GM10847 (cell line): ENCODE measurements around the gene NSD2.

ENCODE experiments used
- POLR2A ChIP-seq: IDR thresholded peaks from 2 replicates; pipeline ENCODE4 v1.6.1; 2011; ENCODE audit not compliant: insufficient read length; ENCODE audit errors: extremely low read depth

Gene NSD2

DNA sequence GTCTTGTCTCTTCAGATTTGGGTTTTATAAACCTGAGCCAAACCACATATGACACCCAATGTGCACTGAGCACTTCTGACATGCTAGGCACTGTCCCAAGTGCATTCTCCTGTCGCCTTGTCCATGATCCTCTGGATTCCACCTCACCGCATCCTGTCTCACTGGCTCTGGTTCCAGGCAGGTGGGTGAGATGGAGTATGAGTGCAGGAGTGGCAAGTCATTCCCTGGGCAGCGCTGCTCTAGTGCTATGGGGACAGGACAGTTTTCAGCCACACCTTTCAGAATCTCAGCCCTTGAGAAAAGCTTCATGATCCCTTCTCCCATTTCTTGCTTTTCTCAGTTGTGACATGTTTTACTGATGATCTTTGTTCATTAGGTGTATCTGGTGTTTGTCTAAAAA, 66.4 kb downstream of the NSD2 start:
- no peak for TF ChIP-seq POLR2A

DNA sequence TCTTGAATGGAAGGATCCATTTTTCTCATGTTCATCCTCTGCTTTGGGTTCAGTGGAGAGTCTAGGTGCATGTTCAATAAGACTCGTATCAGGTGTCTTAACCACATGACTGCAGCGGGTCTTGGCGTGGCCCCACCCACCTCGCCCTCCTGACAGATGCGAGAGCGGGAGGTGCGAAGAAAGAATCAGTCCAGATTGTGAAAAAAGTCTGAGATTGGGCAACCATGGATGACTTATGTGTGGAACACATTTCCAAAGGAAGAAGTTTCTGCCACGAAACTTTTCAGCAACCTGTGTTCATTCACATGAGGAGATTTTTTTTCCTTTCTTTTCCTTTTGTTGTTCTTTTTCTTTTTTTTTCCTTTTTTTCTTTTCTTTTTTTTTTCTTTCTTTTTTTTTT, 66.8 kb downstream of the NSD2 start:
- no peak for TF ChIP-seq POLR2A

DNA sequence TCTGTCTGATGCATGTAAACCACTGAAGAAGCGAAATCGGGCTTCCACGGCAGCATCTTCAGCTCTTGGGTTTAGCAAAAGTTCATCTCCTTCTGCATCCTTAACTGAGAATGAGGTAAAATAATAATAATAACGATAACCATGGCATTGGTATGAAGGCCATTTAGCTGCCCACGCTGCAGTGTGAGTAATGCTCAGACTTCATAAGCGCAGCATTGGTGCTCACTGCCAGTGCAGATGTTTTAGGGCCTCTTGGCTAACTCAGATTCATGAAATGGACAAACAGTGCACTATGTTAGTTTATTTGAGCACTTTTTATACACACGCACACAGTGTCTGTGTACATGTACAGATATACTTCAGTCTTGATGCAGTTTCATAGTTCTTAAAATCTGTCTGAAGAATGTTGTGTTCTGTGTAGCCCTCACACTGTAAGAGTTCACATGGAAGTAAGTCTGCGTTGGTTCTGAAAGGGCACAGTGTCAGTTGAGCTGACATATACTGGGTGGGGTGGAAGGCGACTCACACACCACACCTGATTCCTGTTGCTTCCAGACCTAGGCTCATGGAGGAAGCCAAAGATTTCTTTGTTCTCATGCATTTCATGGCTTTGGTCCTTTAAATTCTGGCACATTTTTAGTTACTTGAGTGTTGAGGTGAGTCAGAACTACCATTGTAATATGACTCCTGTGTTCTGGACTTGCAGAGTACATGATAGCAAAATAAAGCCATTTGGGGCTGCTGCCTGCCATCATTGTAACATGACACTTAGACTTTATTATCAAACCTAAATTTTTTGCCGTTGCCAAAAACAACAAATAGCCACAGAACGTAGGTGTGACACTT, 68.7 kb downstream of the NSD2 start:
- TF ChIP-seq POLR2A, result no peak

DNA sequence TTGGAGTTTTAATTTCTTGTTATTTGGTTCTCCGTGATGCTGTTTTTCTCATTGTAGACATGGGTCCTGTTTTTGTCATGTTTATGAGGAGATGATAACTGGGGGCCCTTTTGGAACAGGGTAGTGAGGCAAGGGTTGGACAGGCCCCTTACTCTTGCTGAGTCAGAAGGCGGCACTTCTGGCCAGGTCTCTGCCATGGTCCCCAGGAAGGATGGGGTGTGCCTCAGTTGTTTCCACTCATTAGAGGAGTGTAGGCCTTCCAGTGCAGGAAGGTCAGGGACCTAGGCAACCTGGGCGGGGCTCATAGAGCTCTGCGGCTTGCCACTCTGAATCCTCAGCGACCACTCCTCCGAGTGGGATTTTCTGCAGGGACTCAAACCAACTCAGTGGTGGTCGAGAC, 69.4 kb downstream of the NSD2 start:
- no peak for TF ChIP-seq POLR2A

DNA sequence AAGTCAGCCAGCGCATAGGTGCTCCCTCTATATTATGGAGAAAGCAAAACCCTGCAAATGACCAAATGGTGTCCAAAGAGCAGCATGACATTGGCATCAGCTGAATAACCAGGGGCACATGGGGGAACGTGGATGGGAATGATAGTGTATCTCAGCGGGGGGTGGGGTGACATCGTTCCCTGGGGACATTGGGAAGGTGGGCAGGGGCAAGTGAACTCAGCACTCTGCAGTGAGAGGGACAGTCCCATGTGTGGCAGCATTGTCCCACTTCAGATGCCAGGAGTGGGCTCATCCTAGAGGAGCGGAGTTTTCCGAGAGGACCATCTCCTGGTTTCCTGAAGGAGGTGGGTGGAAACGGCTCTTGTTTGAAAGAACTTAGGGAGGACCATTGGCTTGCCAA, 72.7 kb downstream of the NSD2 start:
- TF ChIP-seq POLR2A, result no peak

DNA sequence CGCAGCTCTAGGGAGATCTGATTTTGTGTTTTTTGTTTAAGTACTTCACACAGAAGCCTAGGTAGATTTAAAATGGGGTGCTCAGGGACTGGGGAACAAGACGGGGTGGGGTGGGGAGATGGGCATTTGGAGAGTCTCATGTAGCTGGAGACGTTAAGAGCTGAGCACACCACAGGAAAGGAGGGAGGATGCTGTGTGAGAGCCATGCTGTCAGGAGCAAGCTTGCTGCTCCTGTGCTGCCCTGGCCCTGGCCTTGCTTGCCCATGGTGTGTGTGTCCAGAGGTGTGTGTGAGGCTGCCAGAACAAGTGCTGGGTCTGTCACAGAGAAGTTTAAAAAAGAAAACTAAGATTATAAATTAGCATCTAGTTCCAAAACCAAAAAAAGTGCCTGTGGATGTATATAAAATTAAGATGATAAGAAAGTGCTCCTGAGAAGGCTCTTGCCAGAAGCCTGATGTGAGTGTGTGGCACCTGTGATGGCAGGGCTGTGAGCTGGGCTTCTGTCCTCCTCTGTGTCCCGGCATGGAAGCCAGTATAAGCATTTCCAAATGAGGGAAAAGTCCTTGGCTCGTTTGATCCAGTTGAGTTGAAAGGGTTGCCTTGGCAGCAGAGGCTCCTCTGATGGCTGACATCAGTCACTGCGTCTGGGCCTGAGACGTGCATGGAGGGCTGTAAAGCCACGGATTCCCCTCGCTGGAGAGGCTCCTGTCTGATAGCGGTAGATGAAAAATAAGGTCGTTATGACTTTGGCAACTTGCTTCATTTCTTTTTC, 74.1 kb downstream of the NSD2 start:
- TF ChIP-seq POLR2A, result no peak

DNA sequence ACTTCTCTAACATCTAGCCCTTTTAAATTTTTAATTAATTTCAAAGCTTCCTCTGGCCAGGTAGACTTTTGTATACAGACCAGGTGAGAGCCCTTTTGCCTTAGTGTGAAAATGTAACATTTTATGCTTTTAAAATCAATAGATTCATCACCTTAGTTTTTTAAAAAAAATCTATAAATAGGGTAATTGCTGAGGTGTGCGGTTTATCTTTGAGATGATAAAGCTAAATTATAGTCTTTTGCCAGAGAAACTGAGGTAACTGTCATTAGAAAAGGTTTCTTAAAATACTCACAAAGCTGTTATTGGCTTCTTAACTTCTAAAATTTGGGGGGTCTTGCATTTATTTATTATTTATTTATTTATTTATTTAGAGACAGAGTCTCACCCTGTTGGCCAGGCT, 74.7 kb downstream of the NSD2 start:
- no peak for TF ChIP-seq POLR2A

DNA sequence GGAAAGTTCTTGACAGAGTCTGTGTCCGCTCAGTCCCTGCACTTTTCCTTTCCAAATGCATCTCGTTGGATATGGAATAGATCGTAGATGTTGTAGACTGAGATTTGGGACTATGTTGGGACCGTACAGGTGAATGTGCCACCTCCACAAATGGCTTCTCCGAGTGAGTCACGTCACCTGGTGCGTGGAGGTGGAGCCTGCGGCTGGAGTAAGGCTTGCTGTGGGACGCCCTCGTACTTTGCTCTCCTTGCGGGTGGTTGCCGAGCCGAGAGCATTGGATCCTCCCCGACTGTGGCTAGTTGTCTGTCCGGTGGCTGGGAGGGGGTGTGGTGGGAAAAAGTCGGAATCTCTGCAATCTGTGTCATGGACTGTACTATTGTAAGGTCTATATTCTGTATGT, 77.0 kb downstream of the NSD2 start:
- no peak for TF ChIP-seq POLR2A

DNA sequence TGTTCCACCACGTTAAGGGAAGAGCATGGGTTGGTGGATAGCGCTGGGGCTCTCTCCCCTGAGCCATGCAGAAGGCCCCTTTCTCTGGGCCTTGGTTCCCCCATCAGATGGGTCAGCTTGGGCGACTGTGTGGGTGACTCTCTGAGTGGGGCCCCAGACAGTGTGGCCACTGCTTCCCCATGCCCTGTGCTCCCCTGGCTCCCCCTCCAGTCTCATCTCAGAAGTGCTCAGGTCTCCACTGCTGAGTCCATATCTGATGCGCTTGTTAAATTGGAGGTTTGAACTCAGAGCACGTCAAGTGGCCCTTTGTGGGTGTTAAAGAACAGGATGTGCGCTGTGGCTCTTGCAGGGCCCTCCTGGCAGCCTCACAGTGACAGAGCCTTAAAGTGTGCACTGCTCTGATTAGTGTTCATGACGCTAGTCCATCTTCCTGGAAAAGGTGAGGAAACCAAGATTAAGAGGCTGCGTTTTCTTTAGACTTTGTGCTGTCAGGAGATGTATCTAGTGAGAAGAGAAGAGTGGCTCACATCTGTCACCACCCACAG, 77.8 kb downstream of the NSD2 start:
- no peak for TF ChIP-seq POLR2A

DNA sequence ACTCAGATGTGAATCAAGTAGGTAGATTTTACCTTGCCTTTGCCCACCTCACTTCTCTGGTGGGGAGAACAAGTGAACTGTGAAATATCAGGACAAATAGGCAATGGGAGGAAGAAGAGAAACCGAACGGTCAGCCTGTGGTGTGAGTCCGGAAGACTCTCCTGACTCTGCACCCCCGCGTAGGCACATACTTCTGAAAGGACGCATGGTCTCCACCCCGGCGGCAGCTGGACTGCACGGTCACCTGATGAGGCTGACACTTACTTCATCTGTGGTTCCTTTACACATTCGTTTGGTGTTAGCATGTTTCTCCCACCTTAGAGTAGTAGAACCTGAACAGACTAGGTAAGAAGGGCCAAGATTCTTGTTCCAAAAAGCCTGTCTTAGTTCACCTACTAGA, 79.2 kb downstream of the NSD2 start:
- TF ChIP-seq POLR2A, result no peak

DNA sequence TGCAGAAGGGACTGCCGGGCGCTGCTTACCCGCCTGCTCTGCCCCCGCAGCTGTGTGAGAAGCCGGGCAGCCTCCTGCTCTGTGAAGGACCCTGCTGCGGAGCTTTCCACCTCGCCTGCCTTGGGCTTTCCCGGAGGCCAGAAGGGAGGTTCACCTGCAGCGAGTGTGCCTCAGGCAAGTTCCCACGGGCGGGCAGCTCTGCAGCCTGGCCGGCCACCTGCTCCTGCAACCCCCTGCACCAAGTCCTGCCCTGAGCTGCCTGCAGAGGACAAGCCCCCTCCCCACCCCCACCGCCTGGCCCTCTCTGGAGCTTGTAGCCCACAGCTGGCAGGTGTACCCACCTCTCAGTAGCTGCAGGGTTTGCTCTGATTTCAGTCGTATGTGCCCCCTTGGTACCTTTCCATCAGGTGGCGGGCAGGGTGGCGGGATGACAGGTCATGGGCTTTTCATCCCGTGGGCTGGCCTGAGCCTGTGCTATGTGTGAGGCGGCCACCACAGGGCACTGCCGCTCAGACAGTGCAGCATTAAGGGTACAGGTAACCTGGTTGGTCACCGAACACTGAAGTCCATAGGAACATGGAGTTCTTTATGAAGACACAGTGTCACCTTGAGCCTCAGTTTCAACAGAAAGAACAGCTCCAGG, 81.0 kb downstream of the NSD2 start:
- TF ChIP-seq POLR2A, result no peak

DNA sequence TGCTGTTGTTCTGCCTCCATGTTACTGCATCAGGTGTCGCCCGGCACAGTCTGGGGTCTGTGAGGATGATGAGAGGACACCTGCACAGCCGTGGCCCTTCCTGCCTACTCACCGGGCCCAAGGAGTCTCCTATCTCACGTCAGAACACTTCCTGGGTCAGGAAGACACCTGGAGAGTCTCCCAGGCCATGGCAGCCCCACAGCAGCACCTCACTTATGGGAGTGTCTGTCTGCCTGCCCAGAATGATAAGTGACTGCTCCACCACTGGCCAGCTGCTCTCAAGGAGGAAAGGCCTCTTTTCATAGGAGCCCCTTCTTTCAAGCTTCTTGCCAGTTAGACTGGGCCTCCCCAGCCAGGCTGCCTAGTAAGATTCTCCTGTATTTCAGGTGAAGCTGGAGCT, 81.5 kb downstream of the NSD2 start:
- no peak for TF ChIP-seq POLR2A

DNA sequence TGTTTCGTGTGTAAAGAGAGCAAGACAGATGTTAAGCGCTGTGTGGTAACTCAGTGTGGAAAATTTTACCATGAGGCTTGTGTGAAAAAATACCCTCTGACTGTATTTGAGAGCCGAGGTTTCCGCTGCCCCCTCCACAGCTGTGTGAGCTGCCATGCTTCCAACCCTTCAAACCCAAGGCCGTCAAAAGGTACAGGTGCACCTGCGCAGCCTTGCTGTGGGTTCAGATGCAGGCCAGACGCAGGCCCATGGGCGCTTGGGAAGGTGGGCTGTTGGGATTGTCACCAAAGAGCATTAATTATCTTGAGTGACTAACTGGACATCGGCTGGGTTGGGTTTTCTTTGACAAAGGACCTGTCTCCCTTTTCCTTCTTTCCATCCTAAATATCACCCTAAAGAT, 82.1 kb downstream of the NSD2 start:
- TF ChIP-seq POLR2A, result no peak

DNA sequence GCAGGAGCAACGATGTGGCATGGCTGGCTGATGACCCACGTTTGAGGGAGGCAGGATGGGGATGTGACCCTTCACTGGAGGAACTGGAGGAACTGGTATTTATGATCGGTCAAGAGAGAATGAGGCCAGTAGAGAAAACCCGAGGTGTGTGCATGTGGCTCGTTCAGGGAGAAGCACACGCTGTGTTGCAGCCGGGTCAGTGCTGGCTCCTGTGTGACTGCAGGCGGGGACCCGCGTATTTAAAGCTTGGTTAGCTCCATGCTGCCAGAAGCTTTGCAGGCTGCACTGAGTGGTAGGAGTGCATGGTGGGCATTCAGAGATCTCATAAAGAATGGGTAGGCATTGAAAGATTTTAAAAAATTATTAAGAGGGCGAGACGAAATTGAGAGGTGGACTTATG, 85.4 kb downstream of the NSD2 start:
- no peak for TF ChIP-seq POLR2A

DNA sequence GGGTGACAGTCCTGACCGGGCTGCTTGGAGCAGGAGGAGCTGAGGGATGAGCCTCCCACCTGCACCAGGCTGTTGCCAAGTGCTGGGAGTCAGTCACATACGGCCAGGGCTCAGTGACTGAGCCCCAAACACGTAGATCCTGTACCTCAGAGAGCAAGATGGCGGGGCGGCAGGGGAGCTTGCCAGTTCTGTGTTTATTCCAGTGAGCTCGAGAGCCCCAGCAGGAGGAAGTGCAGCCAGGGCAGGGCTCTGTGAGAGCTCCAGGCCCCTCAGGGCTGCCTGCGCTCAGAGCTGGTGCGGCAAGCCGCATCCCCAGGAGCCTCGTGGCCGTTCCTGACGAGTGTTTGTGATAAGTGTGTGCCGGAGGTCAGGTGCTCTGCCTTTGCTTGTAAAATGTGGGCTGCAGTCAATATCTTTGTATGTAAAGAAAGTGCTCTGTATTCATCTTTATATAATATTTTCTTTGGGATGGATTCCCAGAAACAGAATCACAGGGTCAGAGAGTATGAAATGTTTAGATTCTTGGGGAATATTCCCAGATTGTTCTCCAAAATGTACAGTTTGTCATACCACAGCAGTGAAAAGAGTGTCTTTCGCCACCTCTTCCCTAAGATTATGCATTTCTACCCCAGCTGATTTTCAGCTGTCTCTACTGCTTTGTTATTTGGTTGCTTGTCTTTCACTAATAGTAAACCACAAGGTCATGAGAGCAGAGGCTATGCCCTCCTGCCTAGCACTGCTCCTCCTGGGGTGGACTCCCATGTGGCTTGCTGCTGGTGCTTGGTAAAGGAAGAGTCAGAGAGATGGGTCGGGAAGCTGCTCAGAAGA, 87.3 kb downstream of the NSD2 start:
- no peak for TF ChIP-seq POLR2A
